HG02840 (cell line): ENCODE measurements around the gene IFNA2.
"Not testable (repeated sequence)": the region's sequence is repeated elsewhere in the genome, so short reads cannot be mapped to it uniquely, and the experiment has no call there.

Source experiments
- ATAC-seq: cut with Tn5 transposase; IDR thresholded peaks from one replicate; pipeline ENCODE4 v1.9.1; 2021; ENCODE audit warnings: mild to moderate bottlenecking, moderate library complexity, moderate number of reproducible peaks; ENCODE audit not compliant: unreplicated experiment, low FRiP score

IFNA2 gene

GRCh38 chr9:21383627-21384026 lies 1.6 kb downstream of the IFNA2 start:
- no peak for ATAC-seq

GRCh38 chr9:21381448-21382339 lies 3.5 kb downstream of the IFNA2 start:
- ATAC-seq = peak; percentile 99

GRCh38 chr9:21371467-21371866 lies 13.7 kb downstream of the IFNA2 start:
- not testable (repeated sequence) for ATAC-seq

GRCh38 chr9:21367957-21368356 lies 17.2 kb downstream of the IFNA2 start, which contains the start of gene IFNA13:
TSS of gene IFNA13 (minus strand) at chr9:21368057. CDS start at chr9:21368010, 47 bp downstream.
- no peak for ATAC-seq

- peak; percentile 75 for ATAC-seq
These were observed 18.0 kb downstream of the IFNA2 start for GRCh38 chr9:21367169-21367568.

- no peak for ATAC-seq
These were observed 22.9 kb downstream of the IFNA2 start for GRCh38 chr9:21362287-21362686.

GRCh38 chr9:21357479-21358460 lies 27.4 kb downstream of the IFNA2 start:
- ATAC-seq = peak; percentile 96

- no peak for ATAC-seq
These were observed 34.4 kb downstream of the IFNA2 start, which contains the start of gene IFNA6 for GRCh38 chr9:21350787-21351186. TSS of gene IFNA6 (minus strand) at chr9:21350887. CDS start at chr9:21350887, 0 bp downstream.

GRCh38 chr9:21348430-21348970 lies 36.7 kb downstream of the IFNA2 start:
- no peak for ATAC-seq

- ATAC-seq = no peak
These were observed 44.5 kb downstream of the IFNA2 start for GRCh38 chr9:21340735-21341134.

- no peak for ATAC-seq
These were observed 48.7 kb downstream of the IFNA2 start for GRCh38 chr9:21336457-21336856.

- ATAC-seq = peak; percentile 88
These were observed 50.2 kb downstream of the IFNA2 start, which contains the start of gene KLHL9 for GRCh38 chr9:21334701-21335632. TSS of gene KLHL9 (minus strand) at chr9:21335404. CDS start at chr9:21334859, 545 bp downstream.
